Pulmonary artery endothelial cell (primary cell): ENCODE measurements around the gene RPUSD1. TPM values are rescaled to one million over a fixed set of nuclear protein-coding genes. Genes with fewer than 3 reads are reported as not detected.

Experiments
- total RNA-seq: library from RNA; depleted of rRNA; stranded (reverse); fragments of >200 nt; gene quantifications from 2 replicates; pipeline ENCODE4 v1.2.3, GENCODE V29; 2014

RPUSD1 gene
- total RNA-seq, 1 donor from 2014 or later, result 45.0 TPM

Other genes with a start within 250 kb of the RPUSD1 start
- not detected in 2 replicates for gene PRR35, start 228.0 kb downstream of the RPUSD1 start, total RNA-seq
- gene NHLRC4, start 221.4 kb downstream of the RPUSD1 start, total RNA-seq, result 0.71 and 2.1 TPM in 2 replicates
- 21.0 and 24.1 TPM in 2 replicates for gene PIGQ, start 218.4 kb downstream of the RPUSD1 start, total RNA-seq
- 11.9 and 12.9 TPM in 2 replicates for gene RAB40C, start 198.3 kb downstream of the RPUSD1 start, total RNA-seq
- gene WFIKKN1, start 157.4 kb downstream of the RPUSD1 start, total RNA-seq, result 0.07 TPM in 2 replicates
- gene METTL26, start 152.1 kb downstream of the RPUSD1 start, total RNA-seq, result 61.9 and 101 TPM in 2 replicates
- 14.2 and 22.3 TPM in 2 replicates for gene MCRIP2, start 146.6 kb downstream of the RPUSD1 start, total RNA-seq
- gene WDR90, start 139.0 kb downstream of the RPUSD1 start, total RNA-seq, result 10.7 and 14.8 TPM in 2 replicates
- 36.0 and 37.2 TPM in 2 replicates for gene RHOT2, start 120.2 kb downstream of the RPUSD1 start, total RNA-seq
- gene RHBDL1, start 112.7 kb downstream of the RPUSD1 start, total RNA-seq, result 0.71 and 0.73 TPM in 2 replicates
- gene STUB1, start 108.0 kb downstream of the RPUSD1 start, total RNA-seq, result 131 and 146 TPM in 2 replicates
- 28.8 and 30.9 TPM in 2 replicates for gene JMJD8, start 104.0 kb downstream of the RPUSD1 start, total RNA-seq
- gene WDR24, start 98.0 kb downstream of the RPUSD1 start, total RNA-seq, result 4.0 and 4.7 TPM in 2 replicates
- gene FBXL16, start 82.6 kb downstream of the RPUSD1 start, total RNA-seq, result 0.04 and 0.20 TPM in 2 replicates
- 30.9 and 68.3 TPM in 2 replicates for gene METRN, start 73.3 kb downstream of the RPUSD1 start, total RNA-seq
- 23.1 and 28.8 TPM in 2 replicates for gene ANTKMT, start 67.2 kb downstream of the RPUSD1 start, total RNA-seq
- gene CCDC78, start 61.9 kb downstream of the RPUSD1 start, total RNA-seq, result 1.3 and 1.4 TPM in 2 replicates
- 6.4 and 17.6 TPM in 2 replicates for gene HAGHL, start 61.3 kb downstream of the RPUSD1 start, total RNA-seq
- gene CIAO3, start 47.4 kb downstream of the RPUSD1 start, total RNA-seq, result 32.9 and 48.5 TPM in 2 replicates
- not detected in 2 replicates for gene MSLN, start 27.6 kb downstream of the RPUSD1 start, total RNA-seq
- 14.2 and 21.4 TPM in 2 replicates for gene CHTF18, start 239 bp upstream of the RPUSD1 start, total RNA-seq
- not detected in 2 replicates for gene GNG13, start 12.4 kb upstream of the RPUSD1 start, total RNA-seq
- 8.2 and 12.9 TPM in 2 replicates for gene LMF1, start 182.6 kb upstream of the RPUSD1 start, total RNA-seq
- gene SOX8, start 193.4 kb upstream of the RPUSD1 start, total RNA-seq, result 0.25 and 0.99 TPM in 2 replicates